NCI-H526 (cell line): ENCODE measurements around the gene MAD1L1.

Experiments
- DNase-seq, 2 experiments: peaks; one replicate each; lab custom pipeline; 2025; lab: John Stamatoyannopoulos, UW

Gene MAD1L1

DNA sequence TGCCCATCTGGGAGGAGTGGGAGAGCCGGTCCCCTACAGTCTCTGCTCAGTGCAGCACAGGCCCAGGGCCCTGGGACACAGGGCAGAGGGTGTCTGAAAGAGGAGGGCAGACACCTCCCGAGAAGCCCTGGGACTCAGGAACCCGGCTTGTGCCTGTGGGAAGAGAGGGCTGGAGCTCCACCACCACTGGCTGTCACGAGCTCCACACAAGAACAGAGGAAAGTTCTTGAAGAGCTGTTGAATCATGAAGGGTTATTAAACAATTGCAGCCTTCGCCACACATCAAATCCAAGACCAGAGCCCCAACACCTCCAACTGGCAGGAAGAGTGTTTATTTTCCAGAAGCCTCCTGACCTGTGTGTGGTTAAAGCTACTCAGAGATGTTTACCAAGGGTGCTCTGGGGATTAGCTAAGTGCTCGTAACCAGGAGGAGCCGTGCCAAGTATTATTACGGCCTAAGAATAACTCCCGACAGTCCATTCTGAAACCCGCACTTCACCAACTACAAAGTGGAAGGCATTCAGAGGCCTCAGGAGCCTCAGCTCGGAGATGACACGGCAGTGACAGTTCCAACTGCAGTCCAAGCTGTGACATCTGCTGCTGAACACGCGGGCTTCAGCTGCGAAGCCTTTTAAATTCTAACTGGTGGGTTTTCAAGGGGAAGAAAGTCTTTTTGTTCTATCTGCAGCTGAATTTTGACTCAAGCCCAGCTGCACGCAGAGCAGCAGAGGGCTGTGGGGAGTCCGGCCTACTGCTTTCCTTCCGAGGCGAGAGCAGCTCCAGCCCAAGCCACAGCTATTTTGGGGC, 75.1 kb downstream of the MAD1L1 start:
- DNase-seq = peak in 1 of 2 experiments; percentile 23

DNA sequence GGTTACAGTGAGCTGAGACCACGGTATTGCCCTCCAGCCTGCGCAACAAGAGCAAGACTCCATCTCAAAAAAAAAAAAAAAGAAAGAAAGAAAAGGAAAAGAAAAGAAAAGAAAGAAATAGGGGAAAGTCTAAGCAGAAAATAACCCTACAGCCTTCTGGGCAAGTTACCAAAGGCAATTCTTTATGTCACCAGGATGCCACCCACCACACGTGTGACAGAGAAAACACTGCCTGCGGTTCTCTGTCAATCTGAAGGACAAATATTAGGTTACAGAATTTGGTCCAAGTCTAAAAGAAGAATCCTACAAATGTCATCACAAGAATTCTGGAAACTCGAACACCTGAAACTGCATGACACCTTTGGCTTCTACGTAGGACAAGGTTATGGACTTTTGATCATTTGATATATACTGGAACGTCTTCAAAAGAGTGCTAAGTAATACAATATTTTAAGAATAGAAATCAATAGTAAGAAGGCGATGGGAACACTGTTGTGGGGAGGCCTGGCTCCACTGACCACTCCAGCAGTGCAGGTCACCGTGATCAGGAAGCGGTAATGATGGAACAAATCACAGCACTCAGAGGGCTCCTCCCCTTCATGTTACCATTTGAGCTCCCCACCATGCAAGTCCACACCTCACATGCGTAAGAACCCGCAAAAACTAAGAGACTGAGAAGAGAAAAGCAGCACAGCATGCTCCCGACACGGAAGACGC, 75.8 kb downstream of the MAD1L1 start:
- DNase-seq = no peak

DNA sequence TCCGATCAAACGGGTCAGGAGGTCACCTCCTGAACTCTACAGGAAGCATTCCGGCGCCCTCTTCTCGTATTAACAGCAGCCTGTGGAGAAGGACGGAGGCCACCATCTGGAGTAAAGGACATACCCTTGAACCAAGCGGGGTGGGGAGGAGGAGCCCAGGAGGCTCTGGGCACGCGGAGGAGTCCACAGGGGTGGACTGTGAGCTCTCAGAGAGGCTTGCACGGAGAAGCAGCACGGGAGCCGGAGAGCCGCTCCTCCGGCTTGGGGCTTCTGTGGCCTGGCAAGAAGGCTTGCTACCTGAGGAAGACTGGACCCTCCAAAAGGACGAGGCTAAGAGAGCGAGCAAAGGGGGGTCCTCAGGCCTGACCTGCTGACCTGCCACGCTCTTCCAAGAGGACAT, 77.9 kb downstream of the MAD1L1 start:
- no peak for DNase-seq

DNA sequence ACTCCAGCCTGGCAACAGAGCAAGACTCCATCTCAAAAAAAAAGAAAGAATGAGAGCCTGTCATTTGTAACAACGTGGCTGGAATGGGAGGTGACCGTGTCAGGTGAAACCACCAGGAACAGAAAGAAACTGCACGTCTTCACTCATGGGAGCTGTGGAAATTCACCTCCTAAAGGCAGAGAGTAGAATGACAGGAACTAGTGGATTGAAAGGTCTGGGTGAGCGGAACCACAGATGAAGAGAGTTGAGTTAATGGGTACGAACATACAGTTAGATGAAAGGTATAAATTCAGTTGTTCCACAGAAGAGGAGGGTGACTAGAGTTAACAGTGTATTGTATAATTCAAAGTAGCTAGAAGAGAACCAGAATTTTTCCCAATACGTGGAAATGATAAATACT, 78.6 kb downstream of the MAD1L1 start:
- no peak for DNase-seq

DNA sequence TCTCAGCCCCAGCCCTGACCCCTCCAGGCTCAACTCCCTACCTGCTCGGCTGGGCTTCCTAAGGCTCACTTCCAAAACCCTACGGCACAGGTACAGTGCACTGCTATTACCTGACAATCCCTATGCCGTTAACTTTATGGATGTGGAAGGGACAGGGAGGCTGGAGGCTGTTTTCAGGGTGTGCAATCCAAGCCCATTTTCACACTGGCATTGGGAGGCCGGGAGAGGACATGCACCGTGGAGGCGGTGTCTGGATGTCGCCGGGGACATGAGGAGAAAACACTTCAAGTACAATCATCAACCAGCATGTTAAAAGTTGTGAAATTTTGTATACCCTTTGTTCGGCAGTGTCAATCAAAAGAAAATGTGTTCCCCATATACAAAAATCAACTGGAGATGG, 80.1 kb downstream of the MAD1L1 start:
- DNase-seq = no peak

DNA sequence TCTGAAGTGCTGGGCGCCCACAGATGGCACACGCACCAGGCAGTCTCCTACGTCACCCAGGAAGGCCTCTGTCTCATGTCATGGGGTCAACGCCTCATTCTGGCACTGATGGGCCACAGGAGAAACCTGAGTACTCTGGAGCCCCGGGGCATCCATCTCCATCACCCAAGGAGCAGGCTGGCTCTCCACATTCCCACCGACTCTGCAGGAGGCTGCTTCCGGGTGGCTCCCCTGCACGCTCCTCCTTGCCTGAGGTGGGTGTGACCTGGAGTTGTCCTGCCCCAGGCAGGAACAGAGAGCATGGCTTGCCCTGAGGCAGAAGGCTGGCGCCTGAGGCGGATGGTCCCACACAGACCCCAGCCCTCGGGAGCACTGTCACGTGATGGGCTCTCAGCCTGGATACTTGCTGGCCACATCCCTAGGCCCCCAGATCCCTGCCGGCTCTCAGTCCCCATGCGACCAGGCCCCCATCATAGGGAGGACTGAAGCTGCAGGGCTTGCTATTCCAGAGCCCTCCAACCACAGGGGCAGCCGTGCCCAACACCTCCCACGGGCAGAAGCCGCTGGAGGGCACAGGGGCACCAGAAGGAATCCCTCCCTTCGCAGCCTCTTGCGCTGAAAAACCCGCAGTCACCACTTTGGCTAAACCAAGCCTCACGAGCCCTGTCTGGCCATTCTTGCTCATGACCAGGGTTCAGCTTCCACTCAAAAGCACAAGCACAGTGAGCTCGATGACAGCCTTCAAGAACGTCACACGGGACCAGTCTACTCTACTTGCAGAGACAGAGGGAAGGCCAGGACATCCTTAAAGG, 80.7 kb downstream of the MAD1L1 start:
- peak in 1 of 2 experiments; percentile 29 for DNase-seq

DNA sequence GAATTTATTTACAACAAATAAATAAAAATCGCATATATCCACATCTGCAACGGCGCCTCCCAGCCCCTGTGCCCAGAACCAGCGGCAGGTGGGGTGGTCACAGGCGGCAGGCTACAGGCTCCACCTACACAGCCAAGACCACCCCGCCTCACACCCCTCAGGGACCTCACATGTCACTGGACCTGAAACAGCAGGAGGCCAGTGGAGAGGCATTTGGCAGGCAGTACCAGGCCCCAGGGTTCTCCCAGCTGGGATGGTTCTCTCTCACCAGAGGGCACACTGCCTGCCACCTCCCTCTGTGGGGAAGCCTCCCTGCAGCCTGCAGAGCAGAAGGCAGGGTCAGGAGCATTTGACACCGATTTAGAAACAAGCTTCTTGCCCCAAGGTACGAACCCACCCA, 81.5 kb downstream of the MAD1L1 start:
- DNase-seq = no peak

DNA sequence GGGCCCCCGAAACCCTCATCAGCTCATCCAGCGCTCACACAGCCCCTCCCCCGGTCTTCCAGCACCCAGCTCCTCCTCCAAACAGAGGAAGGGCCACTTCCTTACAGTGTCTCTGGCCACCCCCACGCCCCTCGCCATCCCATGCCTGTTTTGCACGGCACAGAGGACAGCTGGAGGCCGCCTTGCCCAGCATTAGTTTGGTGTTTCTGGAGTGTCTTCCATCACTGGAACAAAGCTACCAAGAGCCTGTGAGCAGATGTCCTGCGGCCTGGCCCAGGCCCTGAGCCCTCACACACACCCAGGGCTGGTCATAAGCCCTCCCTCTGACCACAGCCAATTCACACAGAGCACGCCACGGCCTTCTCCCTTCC, 82.3 kb downstream of the MAD1L1 start:
- no peak for DNase-seq

DNA sequence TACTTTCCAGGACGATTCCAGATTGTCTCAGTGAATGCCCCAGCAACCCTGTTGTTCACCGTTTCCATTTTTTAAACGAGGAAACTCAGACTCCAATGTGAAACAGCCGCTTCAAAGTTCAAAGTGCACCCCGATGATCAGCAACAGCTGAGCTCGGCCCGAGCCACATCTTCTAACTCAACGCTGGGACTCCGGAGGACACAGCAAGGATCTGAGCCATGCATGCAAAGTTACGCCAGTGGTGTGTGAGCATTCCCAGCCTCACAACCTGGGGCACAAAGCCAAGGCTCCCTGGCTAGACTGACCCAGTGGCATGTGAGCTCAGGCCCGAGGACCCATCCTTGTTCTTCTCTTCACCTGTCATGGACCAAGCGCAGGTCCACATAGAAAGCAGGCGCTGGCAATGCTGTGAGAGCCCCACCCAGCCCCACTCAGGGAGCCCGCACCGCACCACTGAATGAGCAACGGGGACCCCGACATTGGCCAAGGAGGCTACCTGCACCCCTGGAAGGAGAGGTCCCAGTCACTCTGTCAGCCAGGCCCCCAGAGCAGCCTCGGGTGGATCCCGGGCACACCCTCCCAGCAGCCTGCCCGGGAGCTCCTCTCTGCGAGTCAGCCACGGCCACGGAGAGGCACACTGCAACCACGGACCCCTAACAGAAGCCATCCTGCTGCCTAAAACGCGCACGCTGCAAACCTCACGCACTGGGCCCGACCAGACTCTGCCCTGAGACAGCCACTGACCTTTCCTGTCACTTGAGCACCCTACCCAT, 82.9 kb downstream of the MAD1L1 start:
- no peak for DNase-seq

DNA sequence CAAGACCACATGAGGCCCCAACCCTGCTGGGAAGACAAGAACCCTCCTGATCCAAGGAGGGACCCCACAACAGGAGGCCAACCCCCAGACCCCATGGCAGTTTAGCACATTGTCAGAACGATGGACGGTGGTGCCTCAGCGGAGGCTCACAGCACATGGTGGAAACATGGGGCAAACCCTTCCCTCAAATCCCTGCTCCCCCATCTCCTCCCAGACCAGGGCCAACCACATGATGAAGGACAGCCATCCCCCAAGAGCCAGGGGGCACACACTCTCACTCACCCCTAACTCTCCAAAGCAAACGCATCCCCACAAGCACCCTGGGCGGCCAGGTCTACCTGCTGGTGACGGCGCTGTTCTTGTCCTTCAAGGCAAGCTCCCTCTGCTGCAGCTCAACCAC, 83.9 kb downstream of the MAD1L1 start:
- DNase-seq = no peak

DNA sequence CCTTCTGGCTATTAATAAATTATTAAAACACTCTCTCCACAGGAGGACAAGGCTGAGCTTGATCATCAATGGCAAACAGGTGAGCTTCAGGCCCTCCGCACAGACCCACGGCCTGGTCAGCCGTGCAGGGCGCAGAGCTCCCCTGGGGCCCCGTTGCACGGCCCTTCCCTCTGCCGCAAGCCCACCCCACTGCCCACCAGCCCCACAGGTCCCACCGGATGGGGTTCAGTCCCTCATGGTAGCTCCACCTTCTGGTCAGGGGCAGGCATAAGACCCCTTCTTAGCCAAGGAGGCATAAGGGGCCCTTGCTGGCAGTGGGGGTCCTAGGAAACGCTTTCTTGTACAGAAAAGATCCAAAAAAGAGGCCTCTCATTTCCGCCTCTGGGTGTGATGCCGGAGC, 84.6 kb downstream of the MAD1L1 start:
- no peak for DNase-seq

DNA sequence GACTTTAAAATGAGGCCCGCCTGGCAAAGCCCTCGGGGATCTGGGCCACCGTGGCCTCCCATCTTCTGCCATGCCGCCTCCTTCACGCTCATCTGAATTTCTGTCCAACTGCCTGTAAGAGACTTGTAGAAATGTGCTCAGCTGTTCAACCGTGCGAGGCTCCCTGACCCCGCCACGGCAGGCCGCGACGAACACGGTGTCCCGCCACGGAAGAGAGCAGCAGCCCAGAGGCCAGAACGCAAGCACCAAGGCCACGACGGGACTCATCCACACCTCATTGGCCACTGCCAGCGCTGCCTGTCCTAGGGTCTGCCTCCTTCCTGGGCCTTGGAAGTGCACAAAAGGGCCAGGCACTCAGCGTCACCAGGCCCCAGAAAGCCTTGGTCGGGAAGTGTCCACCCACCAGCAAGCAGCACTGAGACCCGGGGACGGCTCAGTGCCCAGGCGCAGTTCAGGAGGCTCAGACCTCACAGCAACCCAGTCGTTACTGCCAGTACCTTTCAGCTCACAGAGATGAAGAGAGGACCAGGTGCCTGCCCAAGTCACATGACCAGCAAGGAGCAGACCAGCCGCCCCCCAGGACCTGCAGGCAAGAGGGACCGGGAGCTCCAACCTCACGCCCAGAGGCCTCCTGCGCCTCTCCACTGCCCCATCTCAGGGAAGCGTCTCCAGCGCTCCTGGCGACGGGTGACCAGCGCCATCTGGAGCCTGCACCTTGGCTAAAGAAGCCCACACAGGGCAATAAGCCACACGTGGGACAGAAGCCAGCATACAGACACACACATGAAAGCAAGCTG, 85.9 kb downstream of the MAD1L1 start:
- no peak for DNase-seq

DNA sequence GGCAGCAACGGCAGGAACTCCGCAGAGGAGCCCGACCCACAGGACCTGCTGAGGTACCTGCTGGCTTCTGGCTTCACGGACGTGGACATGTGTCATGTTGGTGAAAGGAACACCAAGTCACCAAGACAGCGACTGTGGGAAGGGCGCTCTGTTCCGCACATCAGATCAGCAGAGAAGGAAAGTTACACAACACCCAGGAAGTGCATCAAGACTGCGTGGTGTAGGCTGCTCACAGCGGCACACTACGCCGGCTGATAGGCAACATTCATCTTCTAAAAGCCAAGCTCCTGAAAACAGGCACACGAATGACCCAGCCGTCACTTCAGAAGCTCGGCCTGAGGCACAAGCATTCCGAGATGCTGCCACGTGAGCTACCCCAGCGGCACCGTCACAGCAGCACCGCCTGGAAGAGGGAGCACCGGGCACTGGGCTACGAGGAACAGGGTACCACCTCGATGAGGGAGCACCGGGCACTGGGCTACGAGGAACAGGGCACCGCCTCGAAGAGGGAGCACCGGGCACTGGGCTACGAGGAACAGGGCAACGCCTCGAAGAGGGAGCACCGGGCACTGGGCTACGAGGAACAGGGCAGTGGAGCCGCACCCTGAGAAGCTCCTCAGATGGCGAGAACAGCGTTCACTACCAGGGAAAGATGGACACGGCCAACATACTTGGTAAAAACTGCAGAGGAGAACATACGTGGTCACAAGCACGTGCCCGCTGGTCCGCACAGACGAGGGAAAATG, 86.7 kb downstream of the MAD1L1 start:
- no peak for DNase-seq

DNA sequence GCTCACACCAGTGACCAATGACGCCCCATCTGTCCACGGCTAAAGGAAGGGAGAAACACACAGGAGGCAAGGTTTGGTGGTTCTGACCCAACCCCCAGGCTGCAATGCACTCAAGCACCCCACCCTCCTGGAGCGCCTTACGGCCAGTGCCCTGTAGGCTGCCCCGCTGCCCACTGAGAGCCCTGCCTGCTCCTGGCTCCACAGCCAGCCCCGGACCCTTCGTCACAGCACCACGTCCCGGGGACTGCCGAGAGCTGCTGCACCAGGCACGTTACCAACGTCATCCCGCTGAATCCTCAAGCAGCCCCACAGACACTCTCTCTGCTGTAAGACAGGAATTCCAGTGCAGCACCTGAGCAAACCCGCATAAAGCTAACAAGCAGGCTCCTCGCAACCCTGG, 87.8 kb downstream of the MAD1L1 start:
- DNase-seq = no peak

DNA sequence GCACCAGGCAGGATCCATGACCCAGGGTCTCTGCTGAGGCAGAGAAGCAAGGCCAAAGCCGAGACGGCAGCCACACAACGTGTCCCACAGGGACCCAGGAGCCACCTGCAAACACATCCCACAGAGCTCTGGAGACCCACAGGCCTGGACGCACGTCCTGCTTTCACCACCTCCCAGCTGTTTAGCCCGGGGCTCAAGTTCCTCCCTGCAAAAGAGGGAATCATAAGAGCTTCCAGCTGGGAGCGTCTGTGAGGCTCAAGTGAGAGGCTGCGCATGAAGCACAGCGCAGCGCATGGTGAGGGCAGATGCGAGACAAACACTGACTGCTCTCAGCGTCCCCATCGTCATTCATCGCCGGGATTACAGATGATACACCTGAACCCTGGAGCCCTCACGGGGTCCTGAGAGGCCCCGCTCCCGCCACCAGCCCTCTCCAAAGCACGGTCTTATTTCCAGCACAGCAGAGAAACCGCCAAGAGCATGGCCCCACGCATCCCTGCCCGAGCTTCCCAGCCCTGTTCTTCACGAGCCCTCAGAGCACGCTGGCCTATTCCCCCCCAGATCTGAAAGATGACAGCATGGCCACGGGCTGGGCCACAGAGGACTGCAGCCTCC, 88.7 kb downstream of the MAD1L1 start:
- no peak for DNase-seq

DNA sequence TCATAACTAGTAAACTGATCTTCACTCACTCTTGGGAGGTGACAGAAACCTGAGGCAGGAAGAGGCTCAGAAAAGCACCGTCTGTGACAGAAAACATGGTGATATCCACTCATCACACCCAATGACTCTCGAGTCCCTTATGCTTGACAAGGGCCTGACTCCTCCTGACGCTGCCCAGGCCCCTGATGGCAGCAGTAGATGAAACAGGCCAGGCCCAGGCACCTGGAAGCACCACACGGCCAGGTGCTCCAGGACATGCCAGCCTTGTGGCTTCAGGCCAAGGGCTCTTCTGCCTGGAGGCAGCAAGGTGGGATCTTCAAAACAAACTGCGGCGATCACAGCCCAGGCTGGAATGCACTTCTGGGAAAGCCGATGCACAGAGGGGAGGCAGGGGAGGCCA, 89.3 kb downstream of the MAD1L1 start:
- DNase-seq = no peak

DNA sequence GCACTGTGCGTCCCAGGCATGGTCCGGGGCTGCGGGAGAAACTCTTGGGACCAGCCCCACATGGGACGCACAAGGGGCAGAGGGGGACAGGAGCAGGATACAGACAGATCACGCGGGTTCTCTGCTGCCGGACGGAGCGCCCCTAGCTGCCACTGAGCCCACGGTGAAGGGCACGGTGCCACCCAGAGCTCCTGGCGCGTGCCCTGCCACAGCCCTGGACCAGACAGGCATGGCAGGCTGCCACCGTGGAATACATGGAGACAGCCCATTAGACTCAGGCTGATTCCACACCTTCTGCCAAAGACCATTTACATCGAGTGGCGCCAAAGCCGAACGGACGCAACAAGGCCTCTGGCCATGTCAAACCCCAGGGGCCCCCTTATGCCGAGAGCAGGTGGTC, 90.4 kb downstream of the MAD1L1 start:
- DNase-seq = no peak

DNA sequence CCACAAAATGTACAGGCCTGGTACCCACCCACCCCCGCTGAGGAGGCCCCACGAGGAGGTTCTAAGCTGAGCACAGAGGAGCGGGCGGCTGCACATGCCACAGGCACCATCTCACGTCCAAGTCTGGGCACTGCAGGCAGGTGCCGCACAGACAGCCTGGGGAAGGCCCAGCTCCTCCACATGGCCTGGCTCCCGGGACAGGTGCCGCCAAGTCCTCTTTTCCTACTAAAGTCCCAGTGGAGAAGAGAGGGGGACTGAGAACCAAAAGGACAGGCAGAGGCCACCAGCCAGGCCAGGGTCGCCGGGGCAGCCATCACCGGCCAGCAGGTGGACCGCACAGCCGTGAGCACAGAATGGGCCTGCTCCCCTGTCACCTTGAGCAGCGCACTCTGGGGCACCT, 91.1 kb downstream of the MAD1L1 start:
- DNase-seq = peak in 1 of 2 experiments; percentile 26

DNA sequence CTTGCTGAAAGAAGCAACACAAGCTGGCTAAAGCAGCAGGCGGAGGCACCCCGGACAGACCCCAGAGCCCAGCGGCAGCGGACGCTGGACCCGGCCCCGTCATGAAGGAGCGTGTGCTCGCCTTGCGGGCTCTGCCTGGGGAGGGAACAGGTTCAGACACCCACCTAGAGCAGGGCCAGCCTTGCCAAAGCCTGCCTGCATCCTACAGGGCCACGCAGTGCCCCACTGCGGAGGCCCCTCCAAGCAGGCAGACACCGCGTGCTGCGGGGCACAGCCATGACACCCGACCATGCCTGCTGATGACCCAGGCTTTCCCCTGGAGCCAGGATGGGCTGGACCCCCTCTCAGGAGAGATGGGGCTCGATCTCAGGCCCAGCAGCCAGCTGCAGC, 91.7 kb downstream of the MAD1L1 start:
- DNase-seq = no peak
